Right ventricle myocardium inferior (tissue), 1 donor: Measurements from ENCODE around the gene IRF6. TPM values are rescaled to one million over a fixed set of nuclear protein-coding genes. Genes with fewer than 3 reads are reported as not detected.

Experiments
- ATAC-seq: fragments of 200-7000 bp; cut with Tn5 transposase; one replicate; pipeline ENCODE4 v1.9.1; 2020; ENCODE audit warnings: mild to moderate bottlenecking, moderate library complexity
- DNase-seq: peaks from one replicate; pipeline ENCODE4 v3.0.0; 2021; ENCODE audit errors: missing footprints
- intact Hi-C: fragments of 100-400 bp; cut with DNase I; formaldehyde crosslinking; loops from one replicate; pipeline ENCODE4 v1.11.0; 2022
- long read RNA-seq: library from polyadenylated mRNA; unstranded; transcript quantifications from one replicate; pipeline ENCODE4 v2.0.0, GENCODE V29; 2021
- total RNA-seq: library from RNA; stranded (reverse); fragmentation: NEBNext Ultra II Directional; extraction: Animal tissue kit (Norgen Biotek cat#: 25700); gene quantifications from one replicate; pipeline ENCODE4 v1.2.1, GENCODE V29; 2021
- donor health status: DM: no; HTN: yes; CAD: no; lungs with severe emphysema.

Gene IRF6
- 29.7 TPM for total RNA-seq
- long read RNA-seq, full-length matches to known transcripts: 14 of 20 reads
- long read RNA-seq, partial matches to known transcripts: 4 of 20 reads
- long read RNA-seq, other reads (novel, unspliced or antisense): 2 of 20 reads

DNA sequence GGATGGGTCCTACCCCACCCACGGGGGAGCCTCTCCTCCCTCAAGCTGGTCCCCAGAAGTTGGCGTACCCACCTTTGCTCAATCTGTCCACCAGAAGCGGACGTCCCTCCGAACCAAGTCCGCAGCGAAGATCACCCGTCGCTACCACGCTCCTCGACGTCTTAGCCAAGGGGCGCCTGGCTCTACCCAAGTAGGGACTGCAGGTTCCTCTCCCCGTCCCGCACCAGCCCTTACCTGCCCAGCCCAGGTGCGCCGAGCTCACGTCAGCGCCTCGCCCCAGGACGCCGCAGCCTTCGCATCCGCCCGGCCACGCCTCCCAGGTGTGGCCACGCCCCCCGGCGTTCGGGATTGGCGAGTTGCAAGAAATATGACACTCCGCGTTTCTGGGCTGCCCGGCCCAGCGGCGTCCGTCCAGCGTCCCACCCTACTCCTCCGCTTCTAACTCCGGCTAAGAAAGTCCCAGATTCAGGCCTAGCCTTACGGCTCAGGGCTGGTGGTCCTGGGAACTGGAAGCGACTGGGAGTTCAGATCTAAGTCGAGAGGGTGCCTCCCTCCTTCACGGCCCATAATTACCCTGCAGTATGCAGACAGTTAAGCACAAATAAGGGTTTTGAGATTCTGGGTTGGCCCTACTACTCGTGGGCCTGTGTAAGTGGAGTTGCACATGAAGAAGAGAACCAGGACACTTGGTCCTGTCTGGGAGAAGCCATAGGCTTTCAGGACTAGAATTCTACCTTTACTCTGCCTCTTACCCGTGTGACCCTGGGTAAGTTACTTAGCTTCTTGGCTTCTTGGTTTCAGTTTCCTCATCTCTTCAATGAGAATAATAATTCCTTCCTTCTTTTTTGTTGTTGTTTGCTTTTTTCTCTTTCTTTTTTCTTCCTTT is at the start of gene IRF6:
Gene IRF6 (minus strand): TSS at position 268 of the 886 bp plus-strand sequence. CDS start 4,729 bp downstream, outside the sequence.
- intact Hi-C loops: no loop called here
- DNase-seq: peak; percentile 93

DNA sequence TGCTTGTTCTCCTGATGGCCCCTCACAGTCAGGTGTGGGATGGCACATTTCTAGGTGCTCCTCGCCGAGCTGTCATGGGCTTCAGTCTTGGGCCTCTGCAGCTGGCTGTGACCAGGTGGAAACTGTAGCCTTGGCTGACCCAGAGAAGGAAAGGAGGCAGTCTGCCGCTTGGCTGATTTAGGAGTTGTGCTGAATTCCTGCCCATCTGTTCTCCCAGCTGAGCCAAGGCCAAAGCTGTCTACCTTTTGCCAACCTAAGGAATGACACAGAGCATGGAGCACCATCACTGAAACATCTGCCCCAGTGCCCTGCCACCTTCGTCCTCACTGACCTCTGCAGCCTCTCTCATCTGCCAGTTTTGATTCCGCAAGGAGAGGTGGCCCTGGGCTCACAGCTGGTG is 49.7 kb upstream of the IRF6 start:
- DNase-seq (no peak), ATAC-seq (no peak)
- intact Hi-C loops: no loop called here

More for the DNA sequence above, at the start of gene IRF6:
- peak; percentile 70 for ATAC-seq

DNA sequence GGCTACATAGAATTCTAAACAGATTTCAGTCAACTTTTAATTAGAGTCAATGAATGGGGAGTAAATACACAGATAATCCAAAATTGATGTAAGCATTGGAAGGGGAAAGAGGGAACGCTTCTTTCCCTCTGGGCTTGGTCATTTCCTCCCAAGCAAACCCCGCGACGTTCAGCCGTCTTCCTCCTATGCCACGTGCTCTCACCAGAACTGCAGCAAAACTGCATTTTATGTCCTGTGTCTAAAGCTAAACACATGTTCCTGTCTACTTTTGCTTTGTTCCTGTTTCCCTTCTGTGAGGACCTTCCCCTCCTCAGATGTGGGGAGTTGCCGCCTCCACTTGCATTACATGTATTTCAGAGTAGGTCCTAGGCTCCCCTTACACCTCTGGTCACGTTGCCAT is 49.1 kb upstream of the IRF6 start:
- ATAC-seq (no peak), DNase-seq (no peak)
- intact Hi-C loops: no loop called here

DNA sequence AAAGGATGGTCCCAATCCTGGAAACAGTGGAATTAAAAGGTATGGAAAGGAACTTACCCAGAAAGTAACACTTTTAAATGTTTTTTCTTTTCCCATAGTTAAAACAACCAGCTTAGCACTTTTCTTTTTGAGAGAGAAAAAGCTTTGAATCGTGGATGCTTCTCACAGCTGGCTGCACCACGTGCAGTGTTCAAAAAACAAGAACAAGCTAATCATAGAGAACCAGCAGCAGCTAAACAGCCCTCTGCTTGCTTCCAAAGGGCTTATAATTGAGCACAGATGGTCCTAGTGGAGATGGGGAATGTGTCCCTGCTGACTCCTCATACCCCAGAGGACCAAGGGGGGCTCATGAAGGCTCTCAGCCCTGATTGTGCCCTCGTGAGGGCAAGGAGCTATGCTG is 48.3 kb upstream of the IRF6 start:
- intact Hi-C loops: no loop called here

DNA sequence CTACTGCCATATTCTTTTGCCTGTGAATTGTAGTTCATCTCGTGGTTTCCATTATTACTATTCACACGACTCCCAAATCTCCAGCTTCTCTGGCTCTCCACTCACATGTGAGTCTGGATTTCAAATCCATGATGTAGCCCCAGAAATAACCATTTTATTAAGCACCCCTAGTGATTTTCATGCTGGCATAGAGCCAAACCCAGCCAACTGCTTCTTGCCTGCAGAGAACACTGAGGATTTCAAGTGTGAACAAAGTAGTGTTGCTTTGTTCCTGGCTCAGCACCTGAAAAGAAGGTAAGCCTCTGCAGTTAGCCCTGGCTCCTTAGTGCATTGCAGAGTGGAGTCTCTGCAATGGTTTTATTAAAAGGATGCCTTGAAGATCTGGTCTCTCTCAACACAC is 47.7 kb upstream of the IRF6 start:
- DNase-seq (no peak), ATAC-seq (no peak)
- intact Hi-C loops: no loop called here

More for the DNA sequence above, 48.3 kb upstream of the IRF6 start:
- ATAC-seq: no peak
- no peak for DNase-seq

DNA sequence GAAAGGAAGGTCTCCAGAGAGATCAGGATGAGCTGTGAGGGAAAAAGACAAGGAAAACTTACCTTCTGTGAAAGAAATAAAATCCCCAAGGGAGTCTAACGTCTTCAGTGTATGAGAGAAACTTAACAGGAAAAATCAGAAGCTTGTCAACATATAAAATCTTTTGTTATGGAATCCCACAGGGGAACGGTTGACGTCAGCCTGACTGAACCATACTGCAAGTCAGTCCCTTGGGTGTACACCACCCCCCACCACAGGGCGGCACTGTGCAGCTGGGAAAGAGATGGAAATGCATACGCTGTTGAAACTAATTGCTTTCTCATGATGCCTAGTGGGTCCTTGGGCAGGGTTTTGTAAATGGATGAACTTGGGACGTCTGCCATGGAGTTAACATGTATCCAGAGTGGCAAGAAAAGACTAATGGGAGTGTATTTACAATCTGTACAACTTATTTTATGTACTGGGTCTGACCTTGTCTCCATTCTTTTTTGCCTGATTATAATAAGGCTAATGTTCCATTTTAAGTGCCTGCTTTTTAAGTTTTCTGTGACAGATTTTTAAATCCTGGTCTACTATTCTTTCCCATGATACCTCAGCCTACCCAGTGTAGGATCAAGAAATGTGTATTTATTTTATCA is 44.5 kb upstream of the IRF6 start:
- ATAC-seq (no peak), DNase-seq (no peak)
- intact Hi-C loops: no loop called here

DNA sequence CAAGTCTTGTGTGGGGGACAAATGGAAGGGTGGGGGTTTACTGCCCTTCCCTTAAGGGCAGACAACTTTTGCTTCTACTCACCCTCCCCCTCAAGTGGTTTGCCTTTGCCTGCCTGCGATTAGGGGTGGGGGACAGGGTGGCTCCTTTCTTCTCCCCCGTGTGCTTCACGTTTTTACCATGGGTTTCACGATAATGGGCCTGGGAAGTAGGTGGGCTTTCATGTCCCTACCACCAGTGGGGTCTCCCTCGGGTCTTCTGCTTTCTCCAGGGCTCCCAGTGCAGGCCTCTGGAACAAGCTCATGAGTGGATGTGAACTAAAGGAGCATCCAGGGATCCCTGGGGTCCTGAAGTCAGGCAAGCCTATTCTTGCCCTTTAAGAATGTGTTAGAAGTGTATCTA is 43.4 kb upstream of the IRF6 start:
- ATAC-seq (no peak), DNase-seq (no peak)
- intact Hi-C loops: no loop called here

DNA sequence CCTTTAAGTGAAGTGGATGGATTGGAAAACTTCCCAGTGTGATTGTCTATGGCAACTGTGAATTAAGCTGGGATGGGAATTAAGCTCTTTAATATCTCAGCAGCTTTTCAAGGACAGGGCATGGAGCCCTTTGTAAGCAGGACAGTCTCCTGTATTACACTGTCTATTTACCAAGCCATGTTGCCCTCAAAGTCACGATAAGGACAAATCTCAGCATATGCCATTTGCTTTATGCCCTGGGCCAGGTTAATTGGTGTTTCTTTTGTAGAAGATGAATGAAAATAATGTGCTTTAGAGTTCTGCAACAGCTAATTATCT is 39.4 kb upstream of the IRF6 start:
- DNase-seq (no peak), ATAC-seq (peak; percentile 31)
- intact Hi-C loops: no loop called here

DNA sequence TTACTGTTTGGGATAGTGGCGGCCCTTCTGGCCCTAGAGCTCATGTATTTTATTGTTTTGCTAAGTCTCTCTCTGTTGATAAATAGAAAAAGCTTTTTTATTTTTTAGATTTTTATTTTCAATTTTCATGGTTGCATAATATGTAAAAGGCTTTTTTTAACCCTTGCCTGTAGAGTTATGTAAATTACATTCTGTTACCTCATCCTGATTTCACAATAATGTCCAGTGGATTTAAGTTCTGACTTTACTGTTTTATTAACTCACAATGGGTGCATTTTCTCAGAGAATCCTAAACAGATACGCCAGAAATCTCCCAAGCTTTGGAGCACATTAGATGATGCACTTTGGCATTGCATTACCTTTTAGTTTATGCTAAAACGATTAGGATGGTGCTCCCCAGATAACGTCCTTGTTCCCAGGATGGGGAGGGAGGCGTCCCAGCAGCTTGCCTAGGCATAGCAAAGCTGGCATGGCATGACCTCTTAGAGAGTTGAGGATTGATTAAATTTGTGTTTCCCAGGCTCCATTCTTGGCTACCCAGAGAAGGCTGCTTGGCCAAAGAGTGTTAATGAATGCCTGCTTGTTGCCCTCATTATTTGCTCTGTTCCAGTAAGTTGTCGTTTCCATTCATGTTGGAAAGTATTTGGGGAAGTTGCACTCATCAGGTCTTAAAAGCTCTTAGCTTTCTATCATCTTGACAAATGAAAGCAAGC is 38.9 kb upstream of the IRF6 start:
- no peak for DNase-seq
- peak; percentile 26 for ATAC-seq
- intact Hi-C loops: no loop called here

DNA sequence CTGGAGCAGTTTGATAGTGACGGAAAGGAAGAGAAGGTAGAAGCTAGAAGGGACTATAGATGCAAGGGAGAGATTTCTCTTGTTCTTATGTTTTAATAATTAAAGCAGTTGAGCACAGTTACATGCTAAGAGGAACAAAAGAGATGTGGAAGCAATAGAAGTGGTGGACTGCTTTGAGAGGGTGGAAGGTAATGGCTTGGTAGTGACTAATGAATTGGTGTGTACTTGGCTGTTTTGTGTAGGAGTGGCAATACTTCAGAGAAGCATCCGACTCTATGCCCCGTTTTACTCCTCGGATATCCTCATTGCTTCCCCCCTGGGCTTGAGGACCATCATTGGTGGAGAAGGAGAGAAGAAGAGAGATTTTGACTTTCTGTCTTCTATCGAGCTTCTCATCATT is 34.7 kb upstream of the IRF6 start:
- DNase-seq (no peak), ATAC-seq (no peak)
- intact Hi-C loops: no loop called here

DNA sequence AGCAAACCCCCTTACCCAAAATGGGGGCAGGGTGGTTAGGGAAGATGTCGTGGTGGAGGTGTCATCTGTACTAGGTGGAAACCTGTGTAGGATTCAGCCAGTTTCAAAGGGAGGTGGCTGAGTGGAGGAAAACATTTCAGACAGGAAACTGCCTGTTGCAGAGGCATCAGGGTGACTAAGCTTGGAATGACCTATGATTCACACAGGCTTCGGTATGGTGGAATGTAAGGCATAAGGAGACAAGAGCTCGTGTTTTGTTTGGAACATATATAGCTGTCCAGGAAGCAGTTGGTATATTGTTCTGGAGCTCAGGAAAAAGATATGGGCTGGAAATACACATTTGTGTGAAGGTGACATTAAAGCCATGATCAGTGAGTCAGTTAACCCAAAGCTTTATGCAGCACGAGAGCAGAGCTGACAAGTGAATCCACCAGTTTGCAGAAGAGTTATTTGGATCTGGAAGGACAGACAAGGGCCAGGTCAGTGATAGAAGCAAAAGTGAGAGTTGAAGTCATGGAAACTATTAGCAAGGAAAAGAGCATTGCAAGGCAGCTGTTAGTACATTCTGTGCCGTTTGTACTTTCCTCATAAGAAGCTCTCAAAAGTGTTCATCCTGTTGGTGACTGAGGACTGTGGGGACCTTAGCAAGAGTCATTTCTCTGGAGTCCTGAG is 34.1 kb upstream of the IRF6 start:
- intact Hi-C loops: no loop called here
- DNase-seq: no peak
- ATAC-seq: no peak

DNA sequence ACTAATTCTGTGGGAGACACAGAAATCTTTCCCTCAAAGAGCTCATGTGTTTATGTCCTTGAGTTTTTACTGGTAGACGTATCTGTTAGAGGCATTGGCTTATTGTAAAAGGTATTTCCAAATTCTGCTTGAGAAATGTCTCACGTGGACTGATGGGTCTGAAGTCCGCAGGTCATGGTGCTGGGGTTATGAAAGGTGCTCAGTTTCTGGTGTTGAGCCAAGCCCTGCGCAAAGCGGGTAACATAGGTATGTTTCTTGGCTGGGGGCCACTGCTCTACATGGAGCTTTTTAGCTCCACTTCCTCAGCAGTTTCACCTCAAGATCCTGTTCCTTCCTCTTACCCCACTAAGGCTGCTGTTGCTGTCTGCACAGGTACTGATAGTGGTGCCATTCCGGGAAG is 32.6 kb upstream of the IRF6 start:
- DNase-seq (no peak), ATAC-seq (no peak)
- intact Hi-C loops: no loop called here

DNA sequence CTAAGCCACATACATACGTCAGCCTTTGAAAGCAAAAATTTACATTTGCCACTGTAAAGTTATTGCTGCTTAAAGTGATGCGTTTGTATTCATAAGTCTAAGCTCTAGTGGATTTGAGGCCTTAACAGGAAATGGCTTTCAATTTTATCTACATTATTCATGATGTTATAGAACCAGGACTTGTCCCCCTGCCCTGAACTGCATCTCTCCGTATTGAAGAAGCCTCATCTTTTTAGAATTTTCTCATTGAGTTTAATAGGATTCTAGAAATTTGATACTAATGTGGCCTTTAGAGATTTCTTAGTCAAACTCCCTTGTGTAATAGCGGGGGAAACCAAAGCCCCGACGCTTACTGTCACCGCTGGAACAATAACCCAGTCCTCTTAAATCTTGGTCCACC is 31.7 kb upstream of the IRF6 start:
- no peak for ATAC-seq
- DNase-seq: no peak
- intact Hi-C loops: no loop called here

DNA sequence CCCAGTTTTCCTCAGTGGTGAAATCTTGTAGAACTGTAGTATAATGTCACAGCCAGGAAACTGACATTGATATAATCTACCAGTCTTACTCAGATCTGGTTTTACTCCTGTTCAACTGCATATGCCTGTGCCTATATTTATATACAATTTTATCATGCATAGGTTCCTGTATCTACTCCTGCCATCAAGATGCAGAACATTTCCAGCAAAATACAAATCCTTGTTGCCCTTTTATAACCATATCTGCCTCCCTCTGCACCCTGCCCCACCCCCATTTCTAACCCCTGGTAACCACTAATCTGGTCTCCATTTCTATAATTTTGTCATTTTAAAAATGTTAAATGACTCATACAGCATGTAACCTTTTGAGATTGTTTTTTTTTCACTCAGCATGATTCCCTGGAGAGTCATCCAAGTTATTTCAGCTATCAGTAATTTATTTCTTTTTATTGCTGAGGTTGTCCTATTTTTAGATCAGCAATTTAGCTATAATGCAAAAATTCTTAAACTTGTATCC is 29.9 kb upstream of the IRF6 start:
- ATAC-seq: no peak
- DNase-seq: no peak
- intact Hi-C loops: no loop called here

DNA sequence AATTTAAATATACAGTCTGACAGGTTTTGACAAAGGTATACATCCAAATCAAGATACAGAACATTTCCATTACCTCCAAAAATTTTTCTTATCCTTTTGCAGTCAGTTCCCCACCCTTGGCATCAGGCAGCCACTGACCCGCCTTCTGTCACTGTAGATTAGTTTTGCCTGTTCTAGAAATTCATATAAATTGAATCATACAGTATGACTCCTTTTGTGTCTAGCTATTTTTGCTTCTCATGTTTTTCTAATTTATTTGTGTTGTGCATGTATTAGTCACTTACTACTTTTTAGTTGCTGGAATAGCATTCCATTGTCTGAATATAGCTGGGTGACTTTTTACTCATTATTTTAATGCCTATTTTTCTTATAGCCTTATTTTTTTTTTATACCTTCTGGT is 25.7 kb upstream of the IRF6 start:
- no peak for ATAC-seq
- intact Hi-C loops: no loop called here
- DNase-seq: no peak

DNA sequence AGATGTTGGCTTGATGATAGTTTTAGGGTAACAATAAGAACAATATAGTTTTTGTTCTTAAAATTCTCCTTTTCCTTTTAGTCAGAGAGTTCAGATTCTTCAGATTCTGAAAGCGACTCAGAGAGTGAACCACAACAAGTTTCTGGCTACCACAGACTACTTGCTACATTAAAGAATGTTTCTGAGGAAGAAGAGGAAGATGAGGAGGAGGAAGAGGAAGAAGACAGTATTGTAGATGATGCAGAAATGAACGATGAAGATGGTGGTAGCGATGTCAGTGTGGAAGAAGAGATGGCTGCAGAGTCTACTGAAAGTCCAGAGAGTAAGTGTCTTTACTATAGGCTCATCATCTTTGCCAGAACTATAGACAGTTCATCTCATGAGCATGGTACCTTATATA is 24.8 kb upstream of the IRF6 start:
- no peak for ATAC-seq

DNA sequence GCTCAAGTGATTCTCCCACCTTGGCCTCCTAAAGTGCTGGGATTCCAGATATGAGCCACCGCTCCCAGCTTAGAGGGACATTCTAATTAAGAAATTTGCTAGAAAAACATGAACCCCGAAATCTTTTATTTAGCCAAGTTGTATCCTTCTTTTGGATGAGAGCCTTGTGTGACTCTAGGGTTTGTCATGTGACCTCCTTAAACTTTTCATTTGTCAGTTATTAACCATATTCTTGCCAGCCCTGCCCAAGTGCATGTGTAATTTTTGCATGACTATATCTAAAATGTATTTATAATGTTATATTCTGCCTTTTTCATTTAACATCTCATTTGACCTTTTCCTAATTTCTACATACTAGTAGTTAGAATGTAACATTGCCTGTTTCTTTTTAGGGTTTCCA is 23.8 kb upstream of the IRF6 start:
- intact Hi-C loops: loop anchor here (10.0 kb wide), 3 partner anchors 65 to 405 kb away; partner anchors contain the start of gene SERTAD4
- DNase-seq: no peak
- ATAC-seq: no peak

More for the DNA sequence above, 24.8 kb upstream of the IRF6 start:
- intact Hi-C loops: no loop called here
- no peak for DNase-seq

DNA sequence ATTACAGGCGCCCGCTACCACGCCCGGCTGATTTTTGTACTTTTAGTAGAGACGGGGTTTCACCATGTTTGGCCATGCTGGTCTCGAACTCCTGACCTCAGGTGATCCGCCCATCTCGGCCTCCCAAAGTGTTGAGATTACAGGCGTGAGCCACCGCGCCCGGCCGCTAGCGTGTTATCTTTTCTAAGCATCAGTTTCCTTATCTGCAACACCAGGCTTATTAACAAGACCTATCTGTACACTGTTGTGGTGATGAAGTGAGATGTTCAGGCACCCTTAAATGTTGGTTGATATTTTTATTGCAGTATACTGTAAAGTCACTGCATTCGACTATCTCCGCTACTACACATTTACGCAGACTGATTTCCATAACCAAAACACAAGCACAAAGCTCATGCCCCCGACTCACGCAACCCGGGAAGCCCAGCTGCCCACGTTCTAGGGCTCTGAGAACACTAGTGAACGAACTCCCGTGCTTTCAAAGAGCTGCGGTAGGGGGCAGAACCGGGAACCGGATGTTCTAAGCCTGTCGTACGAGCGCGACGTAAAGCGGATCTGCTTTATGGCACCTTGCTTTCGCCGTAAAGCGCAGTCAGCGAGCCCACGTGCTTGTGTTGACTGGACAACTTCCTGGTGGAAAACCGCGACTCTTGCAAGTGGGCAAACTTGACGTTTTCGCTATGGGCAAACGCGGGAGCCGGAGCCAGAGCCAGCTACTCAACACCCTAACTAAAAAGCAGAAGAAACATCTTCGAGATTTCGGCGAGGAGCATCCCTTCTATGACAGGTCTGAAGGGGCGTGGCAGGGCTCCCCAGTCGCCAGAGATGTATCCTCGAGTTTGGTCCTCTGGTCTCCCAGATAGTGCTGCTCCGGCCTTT is 21.7 kb upstream of the IRF6 start, which contains the start of gene UTP25:
Gene UTP25 (plus strand): TSS at position 589 of the 879 bp plus-strand sequence. CDS start 92 bp downstream, at position 681.
- peak; percentile 94 for DNase-seq
- intact Hi-C loops: loop anchor here (2.0 to 10.0 kb wide), 4 partner anchors 43 to 407 kb away; partner anchors contain the start of genes C1orf74 and SERTAD4
- ATAC-seq: peak; percentile 95
